Activated naive CD4-positive, alpha-beta T cell treated with anti-CD3 and anti-CD28 coated beads, Interleukin-2, amount 50 U/mL, for 72 hours (primary cell): ENCODE results near the gene PNMA6A. TPM values are rescaled to one million over a fixed set of nuclear protein-coding genes. Genes with fewer than 3 reads are reported as not detected.
"Not testable (repeated sequence)": the region's sequence is repeated elsewhere in the genome, so short reads cannot be mapped to it uniquely, and the experiment has no call there.

Experiments used
- ATAC-seq, 2 donors: fragments of 150-1000 bp; cut with Tn5 transposase; 2 replicates each; pipeline ENCODE4 v1.10.0; 2021; ENCODE audit warnings: mild to moderate bottlenecking in 2 of 2, moderate library complexity in 2 of 2
- DNase-seq, 2 donors: peaks; one replicate each; pipeline ENCODE4 v3.0.0; 2021 to 2022; ENCODE audit warnings: low spot score in 2 of 2
- H3K27ac Mint-ChIP-seq, 2 donors: one replicate each; pipeline ENCODE4 v1.8.0; 2022; ENCODE audit warnings: mild to moderate bottlenecking in 2 of 2, mixed read lengths in 2 of 2
- H3K36me3 Mint-ChIP-seq, 2 donors: one replicate each; pipeline ENCODE4 v1.8.0; 2022; ENCODE audit warnings: mixed read lengths in 2 of 2
- H3K9me3 Mint-ChIP-seq, 2 donors: one replicate each; pipeline ENCODE4 v1.8.0; 2022; ENCODE audit warnings: mixed read lengths in 2 of 2
- total RNA-seq, 2 donors: library from RNA; stranded (reverse); gene quantifications; one replicate each; pipeline ENCODE4 v1.2.3, GENCODE V29; 2022

The PNMA6A gene
- total RNA-seq, 2 donors from 2014 or later: 0.16 to 0.84 TPM

GRCh38 chrX:153065389-153065788 is 6.9 kb upstream of the PNMA6A start:
- ATAC-seq: no peak
- no peak for DNase-seq
- H3K27ac Mint-ChIP-seq: no peak overlapping the region
- no peaks in the 10 kb centered on the region for H3K36me3 Mint-ChIP-seq
- no peaks in the 10 kb centered on the region for H3K9me3 Mint-ChIP-seq

GRCh38 chrX:153066402-153066801 is 5.9 kb upstream of the PNMA6A start:
- not testable (repeated sequence) for H3K9me3 Mint-ChIP-seq, H3K27ac Mint-ChIP-seq, H3K36me3 Mint-ChIP-seq, ATAC-seq, DNase-seq

DNA sequence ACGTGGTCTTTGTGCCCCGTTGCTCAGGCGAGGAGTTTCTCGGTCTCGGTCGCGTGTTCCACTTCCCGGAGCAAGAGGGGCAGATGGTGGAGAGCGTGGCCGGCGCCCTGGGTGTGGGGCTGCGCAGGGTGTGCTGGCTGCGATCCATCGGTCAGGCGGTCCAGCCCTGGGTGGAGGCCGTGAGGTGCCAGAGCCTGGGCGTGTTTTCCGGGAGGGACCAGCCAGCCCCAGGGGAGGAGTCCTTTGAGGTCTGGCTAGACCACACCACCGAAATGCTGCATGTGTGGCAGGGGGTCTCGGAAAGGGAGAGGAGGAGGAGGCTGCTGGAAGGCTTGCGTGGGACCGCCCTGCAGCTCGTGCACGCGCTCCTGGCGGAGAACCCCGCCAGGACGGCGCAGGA is 1.1 kb downstream of the PNMA6A start:
- ATAC-seq, H3K36me3 Mint-ChIP-seq, H3K27ac Mint-ChIP-seq, DNase-seq, H3K9me3 Mint-ChIP-seq: not testable (repeated sequence)

- H3K36me3 Mint-ChIP-seq: no peaks in the 10 kb centered on the region
- no peak overlapping the region for H3K27ac Mint-ChIP-seq
- ATAC-seq (no peak), DNase-seq (no peak)
- H3K9me3 Mint-ChIP-seq: no peaks in the 10 kb centered on the region
These were observed 2.1 kb downstream of the PNMA6A start for GRCh38 chrX:153074262-153074899.

GRCh38 chrX:153074935-153075334 is 2.7 kb downstream of the PNMA6A start:
- no peaks in the 10 kb centered on the region for H3K36me3 Mint-ChIP-seq
- H3K9me3 Mint-ChIP-seq: no peaks in the 10 kb centered on the region
- DNase-seq (no peak), ATAC-seq (no peak)
- H3K27ac Mint-ChIP-seq: no peak overlapping the region

DNA sequence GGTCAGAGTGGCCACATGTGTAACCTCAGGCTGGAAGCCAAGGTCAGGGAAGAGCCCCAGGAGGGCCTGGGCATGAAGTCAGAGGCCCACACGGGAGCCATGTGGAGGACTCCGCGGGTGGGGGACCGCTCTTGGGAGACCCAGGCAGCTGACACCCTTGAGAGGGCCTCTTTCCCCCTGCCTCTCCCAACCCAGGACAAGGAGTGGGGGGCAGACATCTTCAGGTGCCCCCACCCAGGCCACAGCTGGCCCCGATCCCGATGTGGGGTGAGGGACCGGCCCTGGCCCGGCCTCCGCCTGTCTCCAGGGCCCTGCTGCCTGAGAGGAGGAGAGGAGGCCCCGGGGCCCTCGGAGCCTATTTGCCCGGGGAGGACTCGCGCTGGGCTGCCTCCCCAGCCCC is 3.1 kb downstream of the PNMA6A start:
- H3K36me3 Mint-ChIP-seq: no peaks in the 10 kb centered on the region
- no peak for ATAC-seq
- no peak overlapping the region for H3K27ac Mint-ChIP-seq

DNA sequence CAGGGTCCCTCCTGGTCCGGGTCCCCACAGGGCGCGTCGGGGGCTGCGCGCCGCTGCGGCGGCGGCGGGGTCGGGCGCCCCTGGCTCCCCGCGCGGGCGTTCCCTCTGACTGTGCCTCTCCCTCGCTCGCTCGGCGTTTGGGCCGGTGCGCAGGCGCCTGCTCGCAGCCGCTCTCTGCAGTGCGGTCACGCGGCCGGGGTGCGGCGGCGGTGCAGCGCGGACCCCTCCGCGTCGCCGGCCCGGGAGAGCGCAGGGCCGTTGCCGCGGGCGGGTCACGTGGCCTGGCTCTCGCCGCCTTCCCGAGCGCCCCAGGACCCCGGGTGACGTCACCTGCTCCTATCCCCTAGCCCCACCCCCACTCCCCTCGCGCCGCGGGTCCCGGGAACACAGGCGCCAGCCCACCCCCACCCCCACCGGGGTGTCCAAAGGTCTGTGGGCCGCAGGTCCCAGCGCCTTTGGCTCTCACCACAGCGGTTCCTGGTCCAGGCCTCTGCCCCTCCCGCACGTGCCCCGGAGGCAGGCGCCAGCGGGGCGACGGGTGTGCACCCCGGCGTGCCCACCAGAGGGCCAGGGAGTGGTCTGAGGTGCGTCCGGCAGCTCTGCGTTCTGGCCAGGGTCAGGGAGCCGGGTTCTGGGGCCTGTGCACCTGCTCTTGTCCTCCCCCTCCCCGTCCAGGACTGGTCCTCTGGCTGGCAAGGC is 5.3 kb downstream of the PNMA6A start:
- not testable (repeated sequence) for DNase-seq, H3K27ac Mint-ChIP-seq, H3K9me3 Mint-ChIP-seq, H3K36me3 Mint-ChIP-seq
- peak; percentile 73 to 89 for ATAC-seq

More for the DNA sequence above, 3.1 kb downstream of the PNMA6A start:
- H3K9me3 Mint-ChIP-seq: no peaks in the 10 kb centered on the region
- no peak for DNase-seq

DNA sequence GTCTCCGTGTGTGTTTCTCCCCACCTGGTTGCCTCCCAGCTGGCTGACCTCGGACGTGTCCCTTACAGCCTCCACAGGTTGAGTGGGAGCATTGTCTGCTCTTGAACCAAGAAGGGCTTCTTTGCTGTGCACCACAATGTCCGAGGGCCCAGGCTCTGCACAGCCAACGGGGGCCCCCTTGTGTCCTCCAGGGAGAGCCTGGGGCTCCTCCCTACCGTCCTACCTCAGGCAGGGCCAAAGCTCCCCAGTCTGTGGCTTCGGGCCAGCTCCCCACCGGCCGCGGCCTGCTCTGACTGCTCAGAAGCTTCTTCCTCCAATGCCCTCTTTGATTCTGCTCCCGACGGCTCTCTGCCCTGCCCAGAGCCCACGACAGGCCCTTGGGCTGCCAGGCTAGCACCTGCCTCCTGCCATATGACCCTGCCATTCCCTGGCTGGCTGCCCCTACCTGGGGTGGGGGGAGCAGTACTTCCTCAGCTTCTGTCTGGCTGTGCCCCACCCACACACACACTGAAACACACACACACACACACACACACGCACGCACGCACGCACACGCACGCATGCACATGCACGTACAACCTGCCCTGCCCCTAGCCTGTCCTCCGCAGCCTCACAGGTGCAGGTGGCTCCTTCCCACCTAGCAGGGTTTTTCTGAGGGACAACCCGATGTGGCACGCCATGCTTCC is 11.1 kb downstream of the PNMA6A start:
- ATAC-seq, H3K9me3 Mint-ChIP-seq, DNase-seq, H3K27ac Mint-ChIP-seq, H3K36me3 Mint-ChIP-seq: not testable (repeated sequence)

DNA sequence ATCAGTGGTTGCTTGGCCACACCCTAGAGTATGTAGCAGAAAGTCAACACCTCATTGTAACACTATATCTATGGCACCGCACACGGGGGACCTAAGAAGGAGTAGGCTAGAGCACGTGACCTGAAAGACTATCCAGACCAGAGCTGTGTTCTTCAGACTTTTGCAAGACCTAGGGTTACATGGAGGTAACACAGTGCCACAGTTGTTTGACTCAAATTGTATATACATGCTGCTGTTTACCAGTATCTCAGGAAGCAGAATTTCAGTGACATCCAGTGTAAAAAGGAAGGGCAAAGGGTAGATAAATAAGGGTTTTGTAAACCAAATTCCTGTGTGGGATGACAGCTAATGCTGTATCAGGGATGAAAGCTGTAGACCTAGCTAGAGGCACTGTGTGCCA is 30.2 kb downstream of the PNMA6A start:
- Mint-ChIP-seq H3K9me3 (peaks cover 36 to 37% of the 10 kb centered on the region in 2 donors), H3K36me3 (peaks cover 35 to 37% of the 10 kb centered on the region in 2 donors), H3K27ac (no peak overlapping the region)
- DNase-seq (no peak), ATAC-seq (no peak)

DNA sequence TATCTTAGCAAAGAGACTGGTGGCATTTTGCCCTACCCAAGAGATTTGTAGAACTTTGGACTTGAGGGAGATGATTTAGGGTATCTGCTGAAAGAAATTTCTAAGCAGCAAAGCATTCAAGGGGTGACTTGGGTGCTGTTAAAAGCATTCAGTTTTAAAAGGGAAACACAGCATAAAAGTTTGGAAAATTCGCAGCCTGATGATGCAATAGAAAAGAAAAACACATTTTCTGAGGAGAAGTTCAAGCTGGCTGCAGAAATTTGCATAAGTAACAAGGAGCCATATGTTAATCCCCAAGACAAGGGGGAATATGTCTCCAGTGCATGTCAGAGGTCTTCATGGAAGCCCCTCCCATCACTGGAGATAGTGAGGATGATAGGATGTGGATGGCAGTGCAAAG is 32.7 kb downstream of the PNMA6A start:
- peaks cover 35 to 37% of the 10 kb centered on the region in 2 donors for H3K36me3 Mint-ChIP-seq
- DNase-seq, ATAC-seq, H3K27ac Mint-ChIP-seq: not testable (repeated sequence)
- H3K9me3 Mint-ChIP-seq: peaks cover 36 to 37% of the 10 kb centered on the region in 2 donors

- Mint-ChIP-seq H3K36me3 (peaks cover 25 to 26% of the 10 kb centered on the region in 2 donors), H3K27ac (peak overlapping the region in 1 of 2 donors; percentile 66), H3K9me3 (peaks cover 24 to 25% of the 10 kb centered on the region in 2 donors)
- peak; percentile 51 to 73 for ATAC-seq
- DNase-seq: not testable (repeated sequence)
These were observed 34.0 kb downstream of the PNMA6A start for GRCh38 chrX:153106092-153106801.

- H3K9me3 Mint-ChIP-seq, H3K27ac Mint-ChIP-seq, DNase-seq, H3K36me3 Mint-ChIP-seq, ATAC-seq: not testable (repeated sequence)
These were observed 38.5 kb downstream of the PNMA6A start for GRCh38 chrX:153110735-153111134.

- not testable (repeated sequence) for H3K27ac Mint-ChIP-seq, H3K36me3 Mint-ChIP-seq, ATAC-seq
These were observed 41.6 kb downstream of the PNMA6A start for GRCh38 chrX:153113851-153114250.

DNA sequence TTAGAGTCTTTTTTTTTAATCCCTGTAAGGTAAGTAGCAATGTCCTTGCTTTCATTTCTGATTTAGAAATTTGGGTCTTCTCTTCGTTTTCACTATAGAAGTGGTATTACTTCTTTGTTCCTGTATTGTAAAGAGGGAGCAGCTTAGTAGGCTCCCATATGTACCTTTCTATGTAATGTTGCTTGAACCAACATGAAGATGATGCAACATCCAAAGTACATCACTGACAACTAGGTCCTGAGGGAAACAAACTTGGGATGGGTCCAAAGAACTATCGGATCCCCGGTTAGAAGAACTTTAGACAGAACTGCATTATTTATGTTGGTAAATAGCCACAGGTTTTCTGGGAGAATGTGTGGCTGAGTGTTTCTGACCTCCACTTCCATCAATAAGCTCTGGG is 45.5 kb downstream of the PNMA6A start:
- DNase-seq, H3K36me3 Mint-ChIP-seq, H3K27ac Mint-ChIP-seq, H3K9me3 Mint-ChIP-seq, ATAC-seq: not testable (repeated sequence)

More at GRCh38 chrX:153113851-153114250, 41.6 kb downstream of the PNMA6A start:
- DNase-seq, H3K9me3 Mint-ChIP-seq: not testable (repeated sequence)

GRCh38 chrX:153120230-153120629 is 48.0 kb downstream of the PNMA6A start:
- H3K9me3 Mint-ChIP-seq, ATAC-seq, H3K36me3 Mint-ChIP-seq, H3K27ac Mint-ChIP-seq, DNase-seq: not testable (repeated sequence)

GRCh38 chrX:153123468-153123867 is 51.2 kb downstream of the PNMA6A start:
- not testable (repeated sequence) for DNase-seq, ATAC-seq

More at GRCh38 chrX:153123468-153123867, 51.2 kb downstream of the PNMA6A start:
- not testable (repeated sequence) for H3K36me3 Mint-ChIP-seq, H3K9me3 Mint-ChIP-seq, H3K27ac Mint-ChIP-seq
